Measurements from ENCODE around the gene C1orf232.
A peak's percentile ranks its signal among the peaks of the same experiment; 100 is the strongest.

The C1orf232 gene

GRCh38 chr1:26156285-26157038 lies 12.3 kb downstream of the C1orf232 start:
- DNase-seq (ENCODE audit: low spot score) = no peak

- DNase-seq (ENCODE audit: low spot score) = no peak
Measured at GRCh38 chr1:26155370-26156284, 13.1 kb downstream of the C1orf232 start.

GRCh38 chr1:26154750-26155149 lies 14.0 kb downstream of the C1orf232 start:
- DNase-seq (ENCODE audit: low spot score) = no peak

GRCh38 chr1:26153966-26154532 lies 14.7 kb downstream of the C1orf232 start:
- no peak for DNase-seq (ENCODE audit: low spot score)

GRCh38 chr1:26148887-26149286 lies 19.9 kb downstream of the C1orf232 start:
- no peak for DNase-seq (ENCODE audit: low spot score)

GRCh38 chr1:26145960-26146294 lies 22.8 kb downstream of the C1orf232 start:
- no peak for DNase-seq (ENCODE audit: low spot score)

- peak; percentile 80 for DNase-seq (ENCODE audit: low spot score)
Measured at GRCh38 chr1:26145041-26145959, 23.5 kb downstream of the C1orf232 start.

GRCh38 chr1:26142159-26142558 lies 26.6 kb downstream of the C1orf232 start:
- DNase-seq (ENCODE audit: low spot score) = no peak

GRCh38 chr1:26138974-26139558 lies 29.7 kb downstream of the C1orf232 start:
- DNase-seq (ENCODE audit: low spot score) = no peak

GRCh38 chr1:26134466-26134865 lies 34.3 kb downstream of the C1orf232 start:
- no peak for DNase-seq (ENCODE audit: low spot score)

- DNase-seq (ENCODE audit: low spot score) = no peak
Measured at GRCh38 chr1:26132834-26133167, 36.0 kb downstream of the C1orf232 start.

GRCh38 chr1:26132128-26132833 lies 36.5 kb downstream of the C1orf232 start:
- DNase-seq (ENCODE audit: low spot score) = no peak

- DNase-seq (ENCODE audit: low spot score) = no peak
Measured at GRCh38 chr1:26130695-26131094, 38.1 kb downstream of the C1orf232 start.

- DNase-seq (ENCODE audit: low spot score) = no peak
Measured at GRCh38 chr1:26129778-26130177, 39.0 kb downstream of the C1orf232 start.

- no peak for DNase-seq (ENCODE audit: low spot score)
Measured at GRCh38 chr1:26127235-26128163, 41.3 kb downstream of the C1orf232 start.

- DNase-seq (ENCODE audit: low spot score) = no peak
Measured at GRCh38 chr1:26126321-26127084, 42.3 kb downstream of the C1orf232 start.

GRCh38 chr1:26125946-26126320 lies 42.8 kb downstream of the C1orf232 start:
- no peak for DNase-seq (ENCODE audit: low spot score)

- DNase-seq (ENCODE audit: low spot score) = no peak
Measured at GRCh38 chr1:26125382-26125781, 43.4 kb downstream of the C1orf232 start.
